ENCODE data around the gene PUS3. TPM values are rescaled to one million over a fixed set of nuclear protein-coding genes. Genes with fewer than 3 reads are reported as not detected.

PUS3 gene
- total RNA-seq, 6 experiments from 2014 or later: 7.5 to 13.6 (median 10.3) TPM

DNA sequence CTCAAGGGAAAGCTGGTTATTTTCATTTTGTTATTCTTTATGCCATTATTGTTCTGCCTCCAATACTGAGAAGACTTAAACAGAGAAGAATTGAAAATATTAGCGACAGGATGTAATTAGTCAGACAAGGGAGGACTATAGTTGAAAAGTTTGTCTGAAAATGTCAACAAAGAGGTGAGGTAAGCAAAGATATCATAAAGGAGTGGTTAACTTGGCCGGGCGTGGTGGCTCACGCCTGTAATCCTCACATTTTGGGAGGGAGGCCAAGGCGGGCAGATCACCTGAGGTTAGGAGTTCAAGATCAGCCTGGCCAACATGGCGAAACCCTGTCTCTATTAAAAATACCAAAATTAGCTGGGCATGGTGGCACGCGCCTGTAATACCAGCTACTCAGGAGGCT, 19.6 kb downstream of the PUS3 start:
- no peak for DNase-seq
- Mint-ChIP-seq H3K27me3 (ENCODE audit: insufficient read depth) (no peaks in the 10 kb centered on the region; the same call in 1 of the 2 replicates), H3K4me3 (no peak overlapping the region), H3K4me1 (ENCODE audit: low read depth) (peaks cover 13% of the 10 kb centered on the region), H3K9me3 (no peaks in the 10 kb centered on the region), H3K27ac (no peak overlapping the region), H3K36me3 (ENCODE audit: low read depth) (peaks cover 4% of the 10 kb centered on the region; the same call in 1 of the 2 replicates)
- TF ChIP-seq, protein P1, sequence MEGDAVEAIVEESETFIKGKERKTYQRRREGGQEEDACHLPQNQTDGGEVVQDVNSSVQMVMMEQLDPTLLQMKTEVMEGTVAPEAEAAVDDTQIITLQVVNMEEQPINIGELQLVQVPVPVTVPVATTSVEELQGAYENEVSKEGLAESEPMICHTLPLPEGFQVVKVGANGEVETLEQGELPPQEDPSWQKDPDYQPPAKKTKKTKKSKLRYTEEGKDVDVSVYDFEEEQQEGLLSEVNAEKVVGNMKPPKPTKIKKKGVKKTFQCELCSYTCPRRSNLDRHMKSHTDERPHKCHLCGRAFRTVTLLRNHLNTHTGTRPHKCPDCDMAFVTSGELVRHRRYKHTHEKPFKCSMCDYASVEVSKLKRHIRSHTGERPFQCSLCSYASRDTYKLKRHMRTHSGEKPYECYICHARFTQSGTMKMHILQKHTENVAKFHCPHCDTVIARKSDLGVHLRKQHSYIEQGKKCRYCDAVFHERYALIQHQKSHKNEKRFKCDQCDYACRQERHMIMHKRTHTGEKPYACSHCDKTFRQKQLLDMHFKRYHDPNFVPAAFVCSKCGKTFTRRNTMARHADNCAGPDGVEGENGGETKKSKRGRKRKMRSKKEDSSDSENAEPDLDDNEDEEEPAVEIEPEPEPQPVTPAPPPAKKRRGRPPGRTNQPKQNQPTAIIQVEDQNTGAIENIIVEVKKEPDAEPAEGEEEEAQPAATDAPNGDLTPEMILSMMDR (IDR thresholded peaks at IDR 0.05): no peak

DNA sequence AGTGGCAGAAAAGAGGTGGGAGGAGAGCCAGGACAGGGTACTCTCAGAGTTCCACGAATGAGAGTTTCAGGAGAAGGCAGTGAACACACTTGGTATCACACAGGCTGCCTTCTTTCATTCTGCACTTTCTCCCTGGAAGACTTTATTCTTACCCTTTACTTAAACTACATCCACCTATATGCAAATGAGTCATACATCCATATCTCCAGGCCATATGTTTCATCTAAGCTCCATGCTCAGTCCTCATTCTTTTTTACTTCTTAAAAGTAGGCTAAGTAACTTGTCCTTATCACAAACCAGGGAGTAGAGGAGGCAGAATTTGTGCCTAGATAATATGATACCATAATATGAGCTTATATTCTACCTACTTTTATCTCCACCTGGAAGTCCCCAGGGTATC, 21.7 kb downstream of the PUS3 start:
- Mint-ChIP-seq H3K4me3 (no peak overlapping the region), H3K4me1 (ENCODE audit: low read depth) (no peaks in the 10 kb centered on the region), H3K36me3 (ENCODE audit: low read depth) (no peaks in the 10 kb centered on the region; the same call in 1 of the 2 replicates), H3K9me3 (no peaks in the 10 kb centered on the region), H3K27ac (no peak overlapping the region), H3K27me3 (ENCODE audit: insufficient read depth) (no peaks in the 10 kb centered on the region; the same call in 1 of the 2 replicates)
- no peak for DNase-seq
- TF ChIP-seq, protein P1 (IDR thresholded peaks at IDR 0.05): no peak

- H3K4me1 Mint-ChIP-seq (ENCODE audit: low read depth): no peaks in the 10 kb centered on the region
- no peak overlapping the region; the same call in 1 of the 2 replicates for H3K4me3 Mint-ChIP-seq
- peaks cover 10% of the 10 kb centered on the region; the same call in 1 of the 2 replicates for H3K9me3 Mint-ChIP-seq
- TF ChIP-seq, protein P1 (IDR thresholded peaks at IDR 0.05): peak; percentile 89
- peaks cover 1% of the 10 kb centered on the region; the same call in 1 of the 2 replicates for H3K27me3 Mint-ChIP-seq (ENCODE audit: insufficient read depth)
- no peaks in the 10 kb centered on the region for H3K36me3 Mint-ChIP-seq (ENCODE audit: low read depth)
- no peak overlapping the region for H3K27ac Mint-ChIP-seq
- peak; percentile 59 for DNase-seq
These were observed 28.4 kb downstream of the PUS3 start for GRCh38 chr11:125874556-125875124.

DNA sequence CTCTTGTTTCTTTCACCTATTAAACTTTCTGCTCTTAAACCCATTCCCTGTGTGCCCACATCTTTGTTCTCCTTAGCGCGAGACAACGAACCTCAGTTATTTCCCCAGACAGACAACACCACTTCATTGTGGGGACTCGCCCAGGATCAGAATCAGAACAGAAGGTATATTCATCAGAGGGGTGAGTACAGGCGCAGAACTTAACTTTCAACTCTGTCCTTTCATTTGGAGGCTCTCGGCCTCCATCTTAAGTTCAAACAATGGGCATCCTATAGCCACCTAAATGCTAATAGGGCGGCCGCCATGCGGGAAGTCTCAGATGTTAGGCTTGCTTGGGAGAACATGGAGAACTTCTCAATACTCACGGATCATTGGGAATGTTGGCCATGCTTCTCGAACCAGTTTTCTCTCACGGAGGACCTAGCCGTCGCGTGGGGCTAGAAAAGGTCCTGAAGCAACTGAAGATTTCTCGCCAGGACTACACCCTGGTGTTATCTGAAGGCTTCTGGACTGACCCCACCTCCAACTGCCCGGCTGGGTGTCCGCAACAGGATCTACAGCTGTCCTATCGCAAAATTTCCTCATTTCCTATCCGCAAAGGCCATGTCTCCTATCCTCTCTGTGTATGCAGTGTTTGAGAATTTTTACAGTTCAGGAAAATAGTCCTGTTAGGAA, 29.0 kb downstream of the PUS3 start:
- Mint-ChIP-seq H3K27me3 (ENCODE audit: insufficient read depth) (peaks cover 1% of the 10 kb centered on the region; the same call in 1 of the 2 replicates), H3K4me1 (ENCODE audit: low read depth) (no peaks in the 10 kb centered on the region), H3K27ac (no peak overlapping the region), H3K36me3 (ENCODE audit: low read depth) (no peaks in the 10 kb centered on the region), H3K9me3 (peaks cover 10% of the 10 kb centered on the region; the same call in 1 of the 2 replicates), H3K4me3 (no peak overlapping the region; the same call in 1 of the 2 replicates)
- DNase-seq: no peak
- TF ChIP-seq, protein P1 (IDR thresholded peaks at IDR 0.05): no peak

DNA sequence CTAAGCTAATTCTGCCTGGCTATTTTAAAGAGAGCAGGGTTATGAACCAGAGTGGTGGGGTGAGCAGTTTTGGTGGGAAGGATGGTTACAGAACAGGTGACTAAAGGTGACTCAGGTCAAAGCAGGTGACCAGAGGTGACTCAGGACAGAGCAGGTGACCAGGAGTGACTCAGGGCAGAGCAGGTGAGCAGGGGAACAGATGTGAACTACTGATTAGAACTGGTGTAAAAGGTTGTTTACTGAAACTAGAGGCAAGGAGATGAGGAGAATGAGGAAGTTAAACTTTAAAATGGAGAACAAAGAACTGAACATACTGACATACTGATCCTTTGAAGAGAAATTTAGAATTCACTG, 30.9 kb downstream of the PUS3 start:
- H3K36me3 Mint-ChIP-seq (ENCODE audit: low read depth): no peaks in the 10 kb centered on the region
- DNase-seq: no peak
- no peak overlapping the region for H3K4me3 Mint-ChIP-seq
- peaks cover 10% of the 10 kb centered on the region; the same call in 1 of the 2 replicates for H3K9me3 Mint-ChIP-seq
- H3K27me3 Mint-ChIP-seq (ENCODE audit: insufficient read depth): peaks cover 1% of the 10 kb centered on the region; the same call in 1 of the 2 replicates
- TF ChIP-seq, protein P1 (IDR thresholded peaks at IDR 0.05): no peak
- H3K27ac Mint-ChIP-seq: no peak overlapping the region
- H3K4me1 Mint-ChIP-seq (ENCODE audit: low read depth): no peaks in the 10 kb centered on the region
